Right ventricle myocardium superior (tissue), 1 donor: ENCODE measurements around the gene ELAVL4. TPM values are rescaled to one million over a fixed set of nuclear protein-coding genes. Genes with fewer than 3 reads are reported as not detected.
"Not testable (repeated sequence)": the region's sequence is repeated elsewhere in the genome, so short reads cannot be mapped to it uniquely, and the experiment has no call there.

Source experiments
- ATAC-seq: fragments of 200-7000 bp; cut with Tn5 transposase; one replicate; pipeline ENCODE4 v1.9.1; 2020; ENCODE audit warnings: mild to moderate bottlenecking; ENCODE audit not compliant: poor library complexity
- DNase-seq: peaks from one replicate; pipeline ENCODE4 v3.0.0-alpha.2; 2020
- intact Hi-C: fragments of 100-400 bp; cut with DNase I; formaldehyde crosslinking; loops from one replicate; pipeline ENCODE4 v1.11.2; 2022
- total RNA-seq: library from RNA; stranded (reverse); fragmentation: NEBNext Ultra II Directional; extraction: Animal tissue kit (Norgen Biotek cat#: 25700); gene quantifications from one replicate; pipeline ENCODE4 v1.2.1, GENCODE V29; 2021
- donor health status: DM: no; HTN: yes; CAD: no; lungs with severe emphysema.

The ELAVL4 gene
- total RNA-seq, 1 donor from 2014 or later, result not detected

GRCh38 chr1:50111503-50111902 lies 2.8 kb downstream of the ELAVL4 start:
- ATAC-seq (no peak), DNase-seq (no peak)
- intact Hi-C loops, result no loop called here

GRCh38 chr1:50112193-50112592 lies 3.5 kb downstream of the ELAVL4 start:
- intact Hi-C loops, result no loop called here

GRCh38 chr1:50123071-50123470 lies 14.4 kb downstream of the ELAVL4 start:
- no peak for DNase-seq
- ATAC-seq, result no peak
- intact Hi-C loops, result no loop called here

More at GRCh38 chr1:50112193-50112592, 3.5 kb downstream of the ELAVL4 start:
- ATAC-seq (no peak), DNase-seq (no peak)

GRCh38 chr1:50126927-50127715 lies 18.4 kb downstream of the ELAVL4 start:
- no peak for ATAC-seq
- intact Hi-C loops, result no loop called here
- no peak for DNase-seq

GRCh38 chr1:50129201-50129600 lies 20.5 kb downstream of the ELAVL4 start:
- intact Hi-C loops, result no loop called here
- DNase-seq (no peak), ATAC-seq (no peak)

GRCh38 chr1:50132347-50132894 lies 23.7 kb downstream of the ELAVL4 start:
- DNase-seq, result no peak
- intact Hi-C loops, result no loop called here
- no peak for ATAC-seq

- ATAC-seq (no peak), DNase-seq (no peak)
- intact Hi-C loops, result no loop called here
These were observed 27.0 kb downstream of the ELAVL4 start for GRCh38 chr1:50135716-50136115.

GRCh38 chr1:50139339-50140181 lies 30.8 kb downstream of the ELAVL4 start:
- intact Hi-C loops, result no loop called here
- no peak for DNase-seq
- no peak for ATAC-seq

- no peak for ATAC-seq
- intact Hi-C loops, result no loop called here
- no peak for DNase-seq
These were observed 31.4 kb downstream of the ELAVL4 start for GRCh38 chr1:50140182-50140447.

GRCh38 chr1:50147191-50147850 lies 38.6 kb downstream of the ELAVL4 start:
- ATAC-seq (no peak), DNase-seq (no peak)
- intact Hi-C loops, result no loop called here

GRCh38 chr1:50148142-50148923 lies 39.6 kb downstream of the ELAVL4 start:
- no peak for DNase-seq
- intact Hi-C loops, result no loop called here
- no peak for ATAC-seq

GRCh38 chr1:50152236-50152635 lies 43.5 kb downstream of the ELAVL4 start:
- intact Hi-C loops, result no loop called here
- DNase-seq, result no peak
- no peak for ATAC-seq

- intact Hi-C loops, result no loop called here
- ATAC-seq (no peak), DNase-seq (no peak)
These were observed 46.8 kb downstream of the ELAVL4 start for GRCh38 chr1:50155541-50155940.

GRCh38 chr1:50156241-50157010 lies 47.7 kb downstream of the ELAVL4 start:
- DNase-seq (no peak), ATAC-seq (no peak)
- intact Hi-C loops, result no loop called here

- ATAC-seq (no peak), DNase-seq (no peak)
- intact Hi-C loops, result no loop called here
These were observed 48.7 kb downstream of the ELAVL4 start for GRCh38 chr1:50157306-50157941.

- DNase-seq (no peak), ATAC-seq (no peak)
- intact Hi-C loops, result no loop called here
These were observed 49.7 kb downstream of the ELAVL4 start for GRCh38 chr1:50158421-50158820.

- DNase-seq (no peak), ATAC-seq (no peak)
- intact Hi-C loops, result no loop called here
These were observed 55.0 kb downstream of the ELAVL4 start for GRCh38 chr1:50163680-50164079.

- ATAC-seq, DNase-seq, intact Hi-C loops: not testable (repeated sequence)
These were observed 57.6 kb downstream of the ELAVL4 start for GRCh38 chr1:50166351-50166750.
